Amygdala (tissue), 56 donors: Measurements from ENCODE around the gene AJAP1.

ENCODE experiments used
- DNase-seq, 56 donors: peaks; one replicate each; lab custom pipeline; 2025; lab: John Stamatoyannopoulos, UW

Gene AJAP1

DNA sequence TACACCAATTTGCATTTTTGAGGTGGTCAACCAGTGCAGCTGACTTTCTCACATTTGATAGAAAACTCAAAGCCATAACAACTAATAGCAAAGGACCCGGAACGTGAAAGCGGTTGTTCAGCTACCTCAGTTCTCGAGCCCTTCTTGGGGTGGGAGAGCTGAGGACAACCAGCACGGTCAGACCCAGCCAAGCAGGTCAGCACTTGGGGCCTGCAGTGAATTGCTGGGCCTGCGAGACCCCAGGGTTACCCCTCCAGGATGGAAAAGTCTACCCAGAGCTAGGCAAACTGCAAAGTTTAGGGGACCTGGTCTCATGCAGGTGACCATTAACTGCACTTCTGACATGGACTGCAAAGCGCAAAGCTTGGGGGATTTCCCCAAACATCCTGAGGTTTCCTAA is 23.8 kb upstream of the AJAP1 start:
- no peak for DNase-seq

DNA sequence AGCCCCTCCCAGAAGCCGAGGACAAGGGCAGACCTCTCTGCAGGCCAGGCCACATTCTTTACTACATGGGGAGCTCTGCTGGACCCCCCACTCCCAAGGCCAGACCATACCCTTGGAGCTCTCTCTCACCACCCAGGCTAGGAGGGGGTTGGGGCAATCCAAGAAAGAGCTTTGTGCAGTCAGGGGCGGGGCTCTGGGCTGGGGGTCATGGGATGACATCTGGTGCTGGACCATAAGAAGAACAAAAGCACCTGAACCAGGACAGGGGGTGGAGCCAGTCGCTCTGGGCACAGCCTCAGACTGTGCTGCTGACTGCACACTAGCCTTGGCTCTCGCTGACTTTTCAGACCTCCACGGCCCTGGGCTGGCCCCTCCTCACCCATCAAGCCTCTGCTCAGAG is 23.1 kb upstream of the AJAP1 start:
- no peak for DNase-seq

- DNase-seq: no peak
Measured at GRCh38 chr1:4633346-4633745, 21.1 kb upstream of the AJAP1 start.

- peak in 5 of 56 donors; percentile 7 to 31 (median 15) for DNase-seq
Measured at GRCh38 chr1:4634156-4634792, 20.1 kb upstream of the AJAP1 start.

- DNase-seq: no peak
Measured at GRCh38 chr1:4634793-4635406, 19.5 kb upstream of the AJAP1 start.

GRCh38 chr1:4636186-4636585 is 18.2 kb upstream of the AJAP1 start:
- DNase-seq: no peak

DNA sequence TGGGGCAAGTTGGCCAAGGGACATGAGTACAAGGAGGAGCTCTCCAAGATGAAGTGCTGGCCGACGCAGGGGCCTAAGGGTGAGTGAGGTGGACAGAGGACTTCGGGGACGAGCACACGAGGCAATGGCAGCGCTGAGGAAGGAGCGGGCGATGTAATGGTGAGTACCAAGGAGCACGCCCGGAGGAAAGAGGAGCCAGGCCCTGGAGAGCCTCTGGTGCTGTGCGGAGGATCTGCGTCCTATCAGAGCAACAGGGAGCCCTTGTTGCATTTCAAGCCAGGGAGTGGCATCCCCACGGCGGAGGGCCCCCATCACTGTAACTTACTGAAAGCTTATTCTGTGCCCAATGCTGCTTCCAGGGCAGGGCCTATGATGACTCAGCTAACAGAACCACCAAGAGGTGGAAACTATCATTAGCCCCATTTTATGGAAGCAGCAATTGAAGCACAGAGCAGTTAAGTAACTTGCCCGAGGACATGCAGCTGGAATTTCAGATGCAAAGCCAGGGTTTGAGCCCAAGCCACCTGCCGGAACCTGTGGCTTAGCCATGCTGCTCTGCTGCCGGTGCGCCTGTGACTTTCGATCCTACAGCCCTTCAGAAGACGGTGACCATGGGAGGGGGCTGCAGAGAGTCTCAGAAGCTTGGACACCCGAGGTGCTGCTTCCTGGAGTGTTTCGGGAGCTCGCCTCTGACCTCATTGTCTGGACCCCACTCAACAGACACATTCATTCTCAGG is 17.6 kb upstream of the AJAP1 start:
- no peak for DNase-seq

- DNase-seq: no peak
Measured at GRCh38 chr1:4637616-4638344, 16.6 kb upstream of the AJAP1 start.

GRCh38 chr1:4638345-4638729 is 16.1 kb upstream of the AJAP1 start:
- no peak for DNase-seq

DNA sequence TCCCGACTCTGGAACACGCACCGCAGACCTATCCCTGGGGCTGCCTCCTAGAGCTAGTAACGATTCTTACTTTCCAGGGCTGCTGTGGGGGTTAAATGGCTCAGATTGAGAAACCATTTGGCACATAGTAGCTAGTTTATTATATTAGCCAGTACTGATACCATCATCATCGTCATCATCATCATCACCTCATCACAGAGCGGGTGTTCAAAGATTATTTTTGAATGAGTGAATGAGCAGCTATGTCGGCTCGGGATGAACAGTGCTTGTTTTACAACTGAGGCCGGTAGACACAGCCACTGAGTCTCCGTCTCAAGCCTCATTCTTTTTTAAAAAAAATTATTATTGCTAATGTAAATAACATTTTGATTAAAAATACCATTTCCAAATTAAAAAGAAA is 13.5 kb upstream of the AJAP1 start:
- no peak for DNase-seq

GRCh38 chr1:4647391-4647790 is 7.0 kb upstream of the AJAP1 start:
- DNase-seq: no peak

DNA sequence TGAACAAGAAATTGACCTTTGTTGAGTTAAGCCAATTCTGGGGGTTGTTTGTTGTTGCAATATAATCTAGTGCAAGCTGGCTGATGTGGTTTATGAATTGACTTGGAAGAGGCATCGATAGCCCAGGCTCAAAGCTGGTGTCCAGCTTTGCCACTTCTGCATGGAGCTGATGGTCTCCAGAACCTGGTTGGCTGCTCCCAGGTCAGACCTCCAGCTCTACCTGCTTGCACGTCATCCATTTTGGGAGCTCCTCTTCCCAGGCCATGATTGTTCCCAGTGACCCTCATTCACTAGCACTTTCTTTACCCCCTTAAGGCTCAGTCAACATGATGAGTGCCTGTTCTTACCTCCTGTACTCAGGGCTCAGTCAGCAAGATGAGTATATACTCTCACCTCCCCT is 5.8 kb upstream of the AJAP1 start:
- no peak for DNase-seq

- DNase-seq: no peak
Measured at GRCh38 chr1:4650481-4650880, 3.9 kb upstream of the AJAP1 start.

- DNase-seq: no peak
Measured at GRCh38 chr1:4650981-4651380, 3.4 kb upstream of the AJAP1 start.

- DNase-seq: peak in 45 of 56 donors; percentile 15 to 77 (median 43)
Measured at GRCh38 chr1:4652631-4653327, 1.6 kb upstream of the AJAP1 start.

GRCh38 chr1:4653328-4653660 is 1.1 kb upstream of the AJAP1 start:
- DNase-seq: no peak

DNA sequence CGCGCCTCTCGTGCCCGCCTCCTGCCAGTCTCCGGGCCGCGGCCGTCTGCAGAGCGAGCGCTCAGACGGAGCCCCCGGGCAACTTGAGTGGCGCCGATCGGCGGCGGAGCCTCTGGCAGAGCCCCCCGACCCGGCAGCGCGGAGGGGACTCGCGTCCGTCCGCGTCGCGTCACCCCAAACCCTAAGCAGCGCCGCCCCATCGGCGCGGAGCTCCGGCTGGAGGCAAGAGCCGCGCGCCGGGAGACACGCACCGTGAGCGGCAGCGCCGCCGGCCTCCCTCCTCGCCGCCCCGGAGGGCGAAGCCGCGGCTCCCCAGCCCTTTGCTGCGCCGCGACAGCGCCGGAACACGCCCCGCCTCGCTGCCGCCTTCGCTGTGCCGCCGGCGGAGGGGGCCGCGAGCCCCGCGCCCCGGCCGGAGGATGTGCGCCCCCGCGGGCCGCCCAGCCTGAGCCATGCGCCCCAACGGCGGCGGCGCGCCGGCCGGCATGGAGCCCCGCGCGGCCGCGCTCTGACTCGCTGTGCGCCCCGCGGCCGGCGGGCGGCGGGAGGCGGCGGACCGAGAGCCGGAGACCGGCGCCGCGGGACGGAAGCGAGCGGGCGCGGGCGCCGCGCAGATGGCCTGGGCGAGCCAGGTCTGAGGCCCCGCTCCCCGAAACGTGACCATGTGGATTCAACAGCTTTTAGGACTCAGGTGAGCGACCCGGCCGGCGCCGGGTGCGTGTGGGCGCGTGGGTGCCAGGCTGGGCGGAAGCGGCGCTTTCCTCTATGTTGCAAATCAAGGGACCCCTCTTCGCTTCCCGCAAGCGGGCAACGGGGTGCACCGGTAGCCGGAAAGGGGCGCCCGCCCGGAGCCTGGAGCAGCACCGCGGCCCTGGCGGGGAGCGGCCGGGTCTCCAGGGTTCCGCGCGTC is 610 bp downstream of the AJAP1 start:
- peak in 4 of 56 donors; percentile 56 to 60 (median 56) for DNase-seq

GRCh38 chr1:4655674-4656532 is 1.5 kb downstream of the AJAP1 start:
- DNase-seq: peak in 55 of 56 donors; percentile 27 to 94 (median 81)
